Neuronal stem cell (in vitro differentiated cells): ENCODE results near the gene PRKCE.

Source experiments
- DNase-seq: peaks from one replicate; pipeline ENCODE4 v3.0.0-alpha.2; 2013; ENCODE audit warnings: low spot score
- H2AFZ ChIP-seq: one replicate; pipeline ENCODE4 v1.6.1; 2013; ENCODE audit warnings: mild to moderate bottlenecking, low read length, inconsistent platforms
- H2AK5ac ChIP-seq: 2 replicates; pipeline ENCODE4 v1.6.1; 2013; ENCODE audit warnings: low read depth, mild to moderate bottlenecking, inconsistent platforms, low read length, moderate library complexity, mixed read lengths
- H2BK120ac ChIP-seq: 2 replicates; pipeline ENCODE4 v1.6.1; 2013; ENCODE audit warnings: low read depth, mild to moderate bottlenecking, inconsistent platforms, low read length, moderate library complexity, mixed read lengths
- H2BK12ac ChIP-seq: one replicate; pipeline ENCODE4 v1.6.1; 2013; ENCODE audit warnings: low read length, inconsistent platforms
- H2BK15ac ChIP-seq: 2 replicates; pipeline ENCODE4 v1.6.1; 2013; ENCODE audit warnings: mild to moderate bottlenecking, low read length, inconsistent platforms, mixed read lengths
- H2BK5ac ChIP-seq: one replicate; pipeline ENCODE4 v1.6.1; 2013; ENCODE audit warnings: inconsistent platforms, mild to moderate bottlenecking, low read length, moderate library complexity
- H3K14ac ChIP-seq: one replicate; pipeline ENCODE4 v1.6.1; 2013; ENCODE audit warnings: low read length, inconsistent platforms
- H3K18ac ChIP-seq: 2 replicates; pipeline ENCODE4 v1.6.1; 2013; ENCODE audit warnings: low read length, inconsistent platforms
- H3K23ac ChIP-seq: 2 replicates; pipeline ENCODE4 v1.6.1; 2013; ENCODE audit warnings: low read depth, mild to moderate bottlenecking, mixed read lengths, low read length, inconsistent platforms; ENCODE audit not compliant: poor library complexity
- H3K27ac ChIP-seq: replicated peaks from 3 replicates; pipeline ENCODE4 v1.5.1; 2013; ENCODE audit warnings: low read length, inconsistent platforms
- H3K27me3 ChIP-seq, 3 experiments: 2 replicates each; pipeline ENCODE4 v1.6.1; 2013; ENCODE audit warnings: low read length in 3 of 3, mild to moderate bottlenecking in 2 of 3, inconsistent platforms in 1 of 3, low read depth in 1 of 3, mixed read lengths in 1 of 3, moderate library complexity in 1 of 3; ENCODE audit not compliant: control insufficient read depth in 3 of 3, insufficient read depth in 3 of 3
- H3K36me3 ChIP-seq, 2 donors: replicated peaks in 1 of 2; 2 replicates each; pipeline ENCODE4 v1.6.1; 2013; ENCODE audit warnings: low read length in 2 of 2; ENCODE audit not compliant: control insufficient read depth in 2 of 2, insufficient read depth in 2 of 2
- H3K4ac ChIP-seq: 2 replicates; pipeline ENCODE4 v1.6.1; 2013; ENCODE audit warnings: inconsistent platforms, mild to moderate bottlenecking, low read length, moderate library complexity
- H3K4me1 ChIP-seq, 2 donors: 1 replicate in 1 of 2; 2 replicates in 1 of 2; pipeline ENCODE4 v1.6.1; 2013; ENCODE audit warnings: low read length in 2 of 2, low read depth in 1 of 2; ENCODE audit not compliant: control insufficient read depth in 2 of 2, insufficient read depth in 1 of 2
- H3K4me2 ChIP-seq: one replicate; pipeline ENCODE4 v1.6.1; 2013; ENCODE audit warnings: mild to moderate bottlenecking, low read length, inconsistent platforms; ENCODE audit not compliant: insufficient read depth, poor library complexity, severe bottlenecking
- H3K4me3 ChIP-seq, 2 donors: 2 replicates each; pipeline ENCODE4 v1.5.1; 2013; ENCODE audit warnings: low read length in 2 of 2, mild to moderate bottlenecking in 2 of 2, inconsistent platforms in 1 of 2, moderate library complexity in 1 of 2
- H3K79me1 ChIP-seq: one replicate; pipeline ENCODE4 v1.6.1; 2013; ENCODE audit warnings: low read depth, mild to moderate bottlenecking, inconsistent platforms, low read length, moderate library complexity
- H3K9ac ChIP-seq: one replicate; pipeline ENCODE4 v1.6.1; 2013; ENCODE audit warnings: mild to moderate bottlenecking, low read depth, low read length, inconsistent platforms; ENCODE audit not compliant: poor library complexity
- H3K9me3 ChIP-seq, 2 donors: replicated peaks in 1 of 2; 2 replicates each; pipeline versions ENCODE3 to v1.6.1; 2013; ENCODE audit warnings: low read length in 2 of 2, mild to moderate bottlenecking in 2 of 2, inconsistent platforms in 1 of 2, low read depth in 1 of 2, mixed read lengths in 1 of 2, moderate library complexity in 1 of 2; ENCODE audit not compliant: control insufficient read depth in 2 of 2, insufficient read depth in 1 of 2
- H4K8ac ChIP-seq: one replicate; pipeline ENCODE4 v1.6.1; 2013; ENCODE audit warnings: low read depth, mild to moderate bottlenecking, inconsistent platforms, low read length, moderate library complexity
- H4K91ac ChIP-seq: one replicate; pipeline ENCODE4 v1.6.1; 2013; ENCODE audit warnings: low read length, low read depth, mild to moderate bottlenecking, inconsistent platforms; ENCODE audit not compliant: poor library complexity
- WGBS, 2 donors: extraction: QIAGEN DNeasy Blood & Tissue Kit; methylation state at CpG; one replicate each; pipeline ENCODE4 v1.1.7; 2013; ENCODE audit warnings: missing lambda C conversion rate in 2 of 2, mixed read lengths in 1 of 2; ENCODE audit not compliant: insufficient read length in 2 of 2, insufficient replicate concordance in 1 of 2; ENCODE audit errors: extremely low coverage in 2 of 2; 5-methylcytosine and 5-hydroxymethylcytosine counted together

The PRKCE gene

GRCh38 chr2:46184794-46185583 is 533.5 kb downstream of the PRKCE start:
- H3K79me1 ChIP-seq: no peaks in the 10 kb centered on the region
- WGBS, 2 donors: no CpG with 5 or more reads among the region's 12 CpGs

GRCh38 chr2:46187112-46187618 is 535.7 kb downstream of the PRKCE start:
- no peak overlapping the region for H2BK120ac ChIP-seq
- H2AFZ ChIP-seq: no peak overlapping the region
- no peak overlapping the region for H3K14ac ChIP-seq
- no peak overlapping the region for H3K4ac ChIP-seq
- H3K27ac ChIP-seq: no peak overlapping the region
- H2BK5ac ChIP-seq: no peak overlapping the region
- no peaks in the 10 kb centered on the region for H3K79me1 ChIP-seq
- H3K9ac ChIP-seq: no peak overlapping the region
- no peak overlapping the region for H4K8ac ChIP-seq
- no peak overlapping the region for H3K23ac ChIP-seq
- H4K91ac ChIP-seq: no peak overlapping the region
- WGBS, 2 donors: no CpG with 5 or more reads among the region's 6 CpGs
- H2BK12ac ChIP-seq: no peak overlapping the region
- no peaks in the 10 kb centered on the region for H3K9me3 ChIP-seq
- H3K4me1 ChIP-seq: peaks cover 0 to 2% of the 10 kb centered on the region in 2 donors
- H3K18ac ChIP-seq: no peak overlapping the region
- DNase-seq: no peak
- H3K36me3 ChIP-seq: no peaks in the 10 kb centered on the region
- no peaks in the 10 kb centered on the region for H3K27me3 ChIP-seq
- no peak overlapping the region for H3K4me2 ChIP-seq
- no peak overlapping the region for H3K4me3 ChIP-seq
- no peak overlapping the region for H2BK15ac ChIP-seq
- no peak overlapping the region for H2AK5ac ChIP-seq

More at GRCh38 chr2:46184794-46185583, 533.5 kb downstream of the PRKCE start:
- no peak overlapping the region for H4K91ac ChIP-seq
- H3K27me3 ChIP-seq: no peaks in the 10 kb centered on the region
- no peak overlapping the region for H2BK120ac ChIP-seq
- H3K4me1 ChIP-seq: peaks cover 0 to 4% of the 10 kb centered on the region in 2 donors
- H3K9me3 ChIP-seq: no peaks in the 10 kb centered on the region
- DNase-seq: no peak
- no peak overlapping the region for H2AFZ ChIP-seq
- no peak overlapping the region for H4K8ac ChIP-seq
- no peak overlapping the region for H3K9ac ChIP-seq
- no peak overlapping the region for H2AK5ac ChIP-seq
- no peaks in the 10 kb centered on the region for H3K36me3 ChIP-seq
- peak overlapping the region; percentile 42 for H3K18ac ChIP-seq
- H2BK15ac ChIP-seq: no peak overlapping the region
- H3K4me2 ChIP-seq: no peak overlapping the region
- H2BK12ac ChIP-seq: no peak overlapping the region
- no peak overlapping the region for H2BK5ac ChIP-seq
- no peak overlapping the region for H3K23ac ChIP-seq
- no peak overlapping the region for H3K4ac ChIP-seq
- no peak overlapping the region for H3K14ac ChIP-seq
- no peak overlapping the region for H3K27ac ChIP-seq
- H3K4me3 ChIP-seq: no peak overlapping the region

- Histone ChIP-seq H3K4me1 (peaks cover 0 to 2% of the 10 kb centered on the region in 2 donors), H3K9ac (no peak overlapping the region), H3K4me3 (no peak overlapping the region), H2BK15ac (no peak overlapping the region), H3K23ac (no peak overlapping the region), H3K9me3 (no peaks in the 10 kb centered on the region), H3K4me2 (no peak overlapping the region), H4K91ac (no peak overlapping the region), H3K4ac (no peak overlapping the region), H2AK5ac (no peak overlapping the region), H2BK120ac (no peak overlapping the region), H4K8ac (no peak overlapping the region), H3K79me1 (no peaks in the 10 kb centered on the region), H3K27me3 (no peaks in the 10 kb centered on the region), H2AFZ (no peak overlapping the region), H3K14ac (no peak overlapping the region), H3K27ac (no peak overlapping the region), H2BK5ac (no peak overlapping the region), H3K36me3 (no peaks in the 10 kb centered on the region), H2BK12ac (no peak overlapping the region), H3K18ac (no peak overlapping the region)
- DNase-seq: no peak
- WGBS, 2 donors: no CpG with 5 or more reads among the region's 7 CpGs
Measured at GRCh38 chr2:46188041-46188716, 536.7 kb downstream of the PRKCE start.

- no peak overlapping the region for H3K4me2 ChIP-seq
- peaks cover 0 to 6% of the 10 kb centered on the region in 2 donors for H3K4me1 ChIP-seq
- H3K23ac ChIP-seq: no peak overlapping the region
- H2BK120ac ChIP-seq: no peak overlapping the region
- no peak for DNase-seq
- no peak overlapping the region for H2BK15ac ChIP-seq
- no CpG with 5 or more reads among the region's 4 CpGs for WGBS, 2 donors
- H3K27ac ChIP-seq: no peak overlapping the region
- no peak overlapping the region for H2BK5ac ChIP-seq
- H4K91ac ChIP-seq: no peak overlapping the region
- H3K36me3 ChIP-seq: no peaks in the 10 kb centered on the region
- H3K18ac ChIP-seq: peak overlapping the region; percentile 78
- peak overlapping the region; percentile 25 for H3K14ac ChIP-seq
- H4K8ac ChIP-seq: no peak overlapping the region
- peaks cover 0 to 5% (median 0%) of the 10 kb centered on the region in 3 experiments for H3K27me3 ChIP-seq
- no peak overlapping the region for H2AK5ac ChIP-seq
- no peak overlapping the region for H3K9ac ChIP-seq
- H3K4me3 ChIP-seq: no peak overlapping the region
- H2AFZ ChIP-seq: no peak overlapping the region
- H3K9me3 ChIP-seq: no peaks in the 10 kb centered on the region
- no peak overlapping the region for H2BK12ac ChIP-seq
- no peaks in the 10 kb centered on the region for H3K79me1 ChIP-seq
- H3K4ac ChIP-seq: no peak overlapping the region
Measured at GRCh38 chr2:46193356-46193755, 541.9 kb downstream of the PRKCE start.
